Measurements from ENCODE around the gene VSIG10.
"Not testable (repeated sequence)": the region's sequence is repeated elsewhere in the genome, so short reads cannot be mapped to it uniquely, and the experiment has no call there.

Gene VSIG10

DNA sequence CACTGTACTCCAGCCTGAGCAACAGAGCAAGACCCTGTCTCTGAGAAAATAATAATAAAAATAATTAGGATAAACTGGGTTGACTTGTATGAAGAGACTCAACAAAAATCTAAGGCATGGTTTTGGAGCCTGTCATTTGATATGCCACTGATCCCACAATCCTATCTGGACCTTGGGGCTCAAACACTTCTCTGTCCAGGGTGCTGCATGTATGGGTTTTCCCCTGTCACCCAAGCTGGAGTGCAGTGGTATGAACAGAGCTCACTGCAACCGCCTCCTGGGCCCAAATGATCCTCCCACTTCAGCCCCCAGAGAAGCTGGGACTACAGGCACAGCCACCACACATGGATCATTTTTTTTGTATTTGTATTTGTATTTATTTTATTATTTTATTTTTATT, 5.3 kb upstream of the VSIG10 start:
- in situ Hi-C loops (cut with HindIII; ENCODE audit: low sequenced_read_pairs): no loop called here

DNA sequence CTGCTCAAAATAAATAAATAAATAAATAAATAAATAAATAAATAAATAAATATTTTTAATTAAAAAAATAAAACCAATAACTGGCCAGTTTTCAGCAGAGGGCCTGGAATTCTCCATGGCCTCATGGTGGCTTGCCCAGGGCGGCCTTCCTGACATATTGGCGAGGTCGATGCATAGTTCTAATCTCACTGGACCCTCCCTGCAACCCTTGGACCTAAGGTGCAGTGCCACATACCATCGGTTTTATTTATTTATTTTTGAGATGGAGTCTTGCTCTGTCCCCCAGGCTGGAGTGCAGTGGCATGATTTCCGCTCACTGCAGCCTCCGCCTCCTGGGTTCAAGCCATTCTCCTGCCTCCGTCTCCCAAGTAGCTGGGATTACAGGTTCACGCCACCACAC, 3.9 kb upstream of the VSIG10 start:
- in situ Hi-C loops (cut with HindIII; ENCODE audit: low sequenced_read_pairs): no loop called here

DNA sequence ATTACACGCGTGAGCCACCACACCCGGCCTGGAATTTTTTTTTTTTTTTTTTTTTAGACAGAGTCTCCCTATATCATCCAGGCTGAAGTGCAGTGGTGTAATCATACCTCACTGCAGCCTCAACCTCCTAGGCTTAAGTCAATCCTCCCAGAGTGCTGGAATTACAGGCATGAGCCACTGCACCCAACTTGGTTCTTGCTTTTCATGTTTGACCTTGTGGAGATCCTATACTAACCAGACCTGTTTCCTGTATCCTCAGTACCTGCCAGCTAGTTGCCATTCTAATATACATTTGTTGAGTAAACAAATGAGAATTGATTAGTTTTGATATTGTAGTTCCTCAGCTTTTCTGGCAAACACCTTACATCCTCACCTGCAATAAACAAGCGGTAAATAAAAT, 3.2 kb upstream of the VSIG10 start:
- in situ Hi-C loops (cut with HindIII; ENCODE audit: low sequenced_read_pairs): no loop called here

DNA sequence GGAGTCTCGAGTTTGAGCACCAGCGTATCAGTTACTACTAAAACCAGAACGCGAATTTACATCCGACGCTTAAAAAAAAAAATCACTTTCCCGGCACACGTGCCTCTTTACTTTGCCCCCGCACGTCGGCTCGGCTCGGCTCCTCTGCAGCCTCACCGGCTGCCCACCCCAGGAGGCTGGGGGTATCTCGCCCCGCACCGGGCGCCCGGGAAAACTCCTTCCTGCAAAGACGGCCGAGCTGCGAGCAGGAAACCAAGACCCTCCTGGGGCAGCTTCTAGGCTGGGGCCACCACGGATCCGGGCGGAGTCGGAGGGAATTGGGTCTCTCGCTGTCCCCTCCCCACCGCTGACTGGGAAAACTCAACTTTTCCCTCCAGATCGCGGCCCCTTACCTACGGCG, 610 bp downstream of the VSIG10 start:
- in situ Hi-C loops (cut with HindIII; ENCODE audit: low sequenced_read_pairs): no loop called here

DNA sequence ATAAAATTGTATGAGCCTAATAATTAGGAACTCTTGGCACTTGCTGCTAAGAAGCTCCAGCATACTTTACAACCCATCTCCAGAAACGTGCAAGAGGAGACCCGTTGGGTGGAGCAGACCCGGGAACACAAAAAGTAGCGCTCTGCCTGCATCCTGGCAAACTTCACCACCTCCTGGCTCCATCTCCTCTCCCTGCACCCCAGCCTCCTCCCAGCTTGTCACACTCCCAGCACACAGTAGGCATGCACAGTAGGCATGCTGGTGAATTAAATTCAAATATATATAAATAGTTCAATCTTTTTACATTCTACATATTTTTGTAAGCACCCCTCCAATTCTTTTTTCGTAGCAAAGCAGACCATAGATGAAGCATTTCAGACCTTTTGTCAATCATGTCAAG, 1.2 kb downstream of the VSIG10 start:
- in situ Hi-C loops (cut with HindIII; ENCODE audit: low sequenced_read_pairs): no loop called here

DNA sequence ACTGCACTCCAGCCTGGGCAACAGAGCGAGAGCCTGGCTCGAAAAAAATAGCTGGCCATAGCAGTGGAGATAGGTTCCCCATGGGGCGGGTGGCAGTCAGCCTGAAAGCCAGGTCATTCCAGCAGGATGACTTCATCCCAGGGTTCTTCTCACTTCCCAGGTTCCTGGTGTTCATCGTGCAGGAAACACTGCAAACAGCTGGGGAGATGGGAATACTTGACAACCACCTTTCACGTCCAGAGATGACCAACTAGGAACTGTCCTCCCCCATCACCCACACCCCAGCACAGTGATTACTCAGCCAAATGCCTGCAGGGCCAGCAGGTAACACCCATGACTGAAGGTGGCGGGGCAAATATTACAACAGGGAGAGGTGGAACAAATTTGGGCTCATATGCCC, 1.7 kb downstream of the VSIG10 start:
- in situ Hi-C loops (cut with HindIII; ENCODE audit: low sequenced_read_pairs): no loop called here

DNA sequence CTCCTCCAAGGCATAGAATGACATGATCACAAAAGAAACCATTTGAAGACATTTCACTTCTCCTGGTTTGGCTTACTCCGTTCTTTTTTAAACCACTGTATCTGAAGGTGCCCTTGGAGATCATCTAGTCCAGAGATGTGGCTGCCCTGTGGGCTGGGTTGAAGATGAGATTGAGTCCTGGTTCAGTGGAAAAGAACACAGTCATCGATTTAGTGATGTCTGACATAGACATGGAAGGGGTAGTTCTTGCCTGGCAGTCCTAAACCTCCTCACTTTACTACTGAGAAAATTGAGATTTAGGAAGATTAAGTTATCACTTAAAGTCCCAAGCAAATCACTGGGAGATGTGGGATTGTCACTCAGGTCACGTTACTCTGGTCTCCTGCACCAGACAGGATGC, 2.8 kb downstream of the VSIG10 start:
- in situ Hi-C loops (cut with HindIII; ENCODE audit: low sequenced_read_pairs): no loop called here

DNA sequence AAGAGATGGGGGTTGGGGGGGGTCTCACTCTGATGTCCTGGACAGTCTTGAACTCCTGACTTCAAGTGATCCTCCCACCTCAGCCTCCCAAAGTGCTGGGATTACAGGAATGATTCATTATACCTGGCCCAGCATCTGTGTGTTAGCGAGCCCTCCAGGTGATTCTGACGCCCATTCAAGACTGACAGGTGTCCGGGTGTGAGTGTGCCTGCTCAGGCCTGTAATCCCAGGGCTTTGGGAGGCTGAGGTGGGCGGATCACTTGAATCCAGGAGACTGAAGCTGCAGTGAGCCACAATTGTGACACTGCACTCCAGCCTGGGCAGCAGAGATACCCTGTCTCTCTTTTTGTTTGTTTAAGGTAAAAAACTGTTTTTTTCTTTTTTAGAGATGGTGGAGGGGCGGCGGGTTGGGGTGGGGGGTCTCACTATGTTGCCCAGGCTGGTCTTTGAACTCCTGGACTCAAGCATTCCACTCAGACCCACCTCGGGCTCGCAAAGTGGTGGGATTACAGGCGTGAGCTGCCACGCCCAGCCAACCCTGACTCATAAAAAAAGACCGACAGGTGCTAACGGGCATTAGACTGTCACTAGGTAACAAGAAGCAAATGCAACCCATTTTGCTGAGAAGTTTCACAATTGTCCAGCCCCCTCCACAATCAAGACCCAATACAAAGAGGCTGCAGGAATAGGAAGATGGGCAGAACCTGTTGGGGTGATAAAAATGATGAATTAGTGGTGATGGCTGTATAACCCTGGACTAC, 4.7 kb downstream of the VSIG10 start:
- in situ Hi-C loops (cut with HindIII; ENCODE audit: low sequenced_read_pairs): no loop called here

DNA sequence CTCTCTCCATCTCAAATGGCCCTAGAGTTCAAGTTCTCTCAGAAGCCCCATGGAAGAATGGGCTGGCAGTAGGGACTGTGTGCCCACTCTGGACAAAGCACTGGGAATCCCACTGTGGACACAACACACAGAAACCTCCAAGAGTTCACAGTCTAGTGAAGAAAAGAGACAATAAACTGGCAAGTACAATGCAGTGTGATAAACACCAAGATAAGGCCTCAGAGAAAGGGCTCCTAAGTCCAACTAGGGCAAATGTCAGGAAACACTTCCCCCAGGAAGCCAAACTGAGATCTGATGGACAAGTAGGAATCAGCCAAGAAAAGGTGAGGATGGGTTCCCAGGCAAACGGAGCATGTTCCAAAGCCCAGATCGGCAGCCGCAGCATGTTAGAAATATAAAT, 5.4 kb downstream of the VSIG10 start:
- in situ Hi-C loops (cut with HindIII; ENCODE audit: low sequenced_read_pairs): no loop called here

DNA sequence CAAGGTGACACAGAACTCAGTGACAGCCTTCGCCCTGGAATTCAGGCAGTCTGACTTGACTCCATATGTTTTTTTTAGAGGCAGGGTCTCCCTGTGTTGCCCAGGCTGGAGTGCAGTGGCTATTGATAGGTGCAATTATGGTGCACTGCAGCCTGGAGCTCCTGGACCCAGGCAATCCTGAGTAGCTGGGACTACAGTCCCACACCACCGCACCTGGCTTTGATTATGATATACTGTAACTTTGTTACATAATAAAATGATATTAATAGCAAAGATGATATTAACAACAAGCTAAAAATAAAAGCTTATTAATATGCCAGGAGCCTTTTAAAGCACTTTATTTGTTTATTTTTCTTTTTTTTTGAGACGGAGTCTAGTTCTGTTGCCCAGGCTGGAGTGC, 9.8 kb downstream of the VSIG10 start:
- in situ Hi-C loops (cut with HindIII; ENCODE audit: low sequenced_read_pairs): no loop called here

DNA sequence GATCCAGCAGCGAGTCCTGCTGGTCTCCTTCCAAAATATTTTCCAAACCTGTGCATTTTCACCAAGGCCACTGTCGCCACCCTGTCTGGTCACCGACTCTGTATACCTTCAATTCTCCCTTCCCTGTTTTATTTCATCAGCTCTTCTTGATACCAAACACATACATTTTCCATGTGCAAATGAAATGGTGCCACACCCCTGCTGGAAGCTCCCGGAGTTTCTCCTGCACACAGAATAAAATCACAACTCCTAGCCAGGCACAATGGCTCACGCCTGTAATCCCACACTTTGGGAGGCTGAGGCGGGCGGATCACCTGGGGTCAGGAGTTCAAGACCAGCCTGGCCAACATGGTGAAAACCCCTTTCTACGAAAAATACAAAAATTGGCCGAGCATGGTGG, 14.0 kb downstream of the VSIG10 start:
- in situ Hi-C loops (cut with HindIII; ENCODE audit: low sequenced_read_pairs): no loop called here

DNA sequence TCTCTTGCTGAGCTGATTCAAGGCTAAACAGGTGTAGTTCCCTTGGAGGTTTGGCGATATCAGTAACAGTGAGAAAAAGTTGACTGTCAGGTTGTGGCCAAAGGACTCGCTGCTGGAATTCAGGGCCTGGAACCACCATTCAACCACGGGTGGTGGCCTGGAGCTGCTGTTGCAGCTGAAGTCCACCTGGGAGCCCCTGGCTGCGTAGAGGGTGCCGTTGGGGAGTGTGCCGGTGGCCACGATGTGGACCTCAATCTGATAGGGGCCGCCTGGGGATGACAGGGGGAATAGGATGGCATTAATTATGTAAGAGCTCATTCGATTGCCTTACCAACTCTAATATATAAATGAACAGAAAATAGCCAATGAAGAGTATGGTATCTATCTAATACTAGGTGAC, 21.6 kb downstream of the VSIG10 start:
- in situ Hi-C loops (cut with HindIII; ENCODE audit: low sequenced_read_pairs): no loop called here

DNA sequence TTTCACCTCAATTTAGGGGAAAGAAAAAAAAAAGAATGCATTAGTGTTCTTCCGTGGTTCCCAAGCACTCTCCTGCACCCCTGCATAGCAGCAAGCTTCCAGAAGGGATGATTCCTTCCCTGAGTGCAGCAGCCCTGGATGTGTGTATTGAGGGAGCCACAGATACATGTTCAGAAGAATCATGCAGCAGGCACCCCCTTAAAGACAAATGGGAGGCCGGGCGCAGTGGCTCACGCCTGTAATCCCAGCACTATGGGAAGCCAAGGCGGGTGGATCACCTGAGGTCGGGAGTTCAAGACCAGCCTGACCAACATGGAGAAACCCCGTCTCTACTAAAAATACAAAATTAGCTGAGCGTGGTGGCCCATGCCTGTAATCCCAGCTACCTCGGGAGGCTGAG, 22.3 kb downstream of the VSIG10 start:
- in situ Hi-C loops (cut with HindIII; ENCODE audit: low sequenced_read_pairs): not testable (repeated sequence)

DNA sequence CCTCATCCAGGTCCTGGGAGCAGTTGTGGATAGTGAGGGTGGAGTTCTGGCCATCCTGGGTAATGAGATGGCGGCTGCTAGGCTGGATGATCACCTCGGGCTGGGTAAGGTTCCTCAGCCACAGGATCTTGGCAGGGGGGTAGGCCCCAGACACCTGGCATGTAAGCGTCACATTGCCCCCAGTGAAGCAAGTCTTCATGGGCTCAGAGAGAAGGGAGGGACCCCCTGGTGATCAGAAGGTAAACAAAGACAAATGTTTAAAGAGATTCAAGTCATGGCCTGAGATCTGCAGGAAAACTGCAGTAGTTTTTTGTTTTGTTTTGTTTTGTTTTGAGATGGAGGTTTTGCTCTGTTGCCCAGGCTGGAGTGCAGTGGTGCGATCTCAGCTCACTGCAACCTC, 30.0 kb downstream of the VSIG10 start:
- in situ Hi-C loops (cut with HindIII; ENCODE audit: low sequenced_read_pairs): no loop called here

DNA sequence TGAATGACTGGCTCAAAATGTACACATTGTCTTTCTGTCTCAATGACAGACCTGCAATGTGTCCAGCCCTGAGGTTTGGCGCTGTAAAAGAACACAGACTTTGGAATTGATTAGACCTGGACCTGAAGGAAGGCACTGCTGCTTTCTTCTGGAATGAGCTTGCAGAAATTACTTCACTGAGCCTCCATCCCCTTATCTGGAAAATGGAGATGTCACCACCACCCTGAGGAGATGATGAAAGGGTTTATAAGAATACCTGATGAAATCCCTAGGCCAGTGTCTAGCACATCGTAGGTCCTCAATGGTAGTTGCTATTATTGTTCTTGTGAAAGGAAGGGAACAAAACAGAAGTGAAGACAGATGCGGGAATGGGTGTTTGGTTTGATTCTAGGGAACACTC, 33.2 kb downstream of the VSIG10 start:
- in situ Hi-C loops (cut with HindIII; ENCODE audit: low sequenced_read_pairs): no loop called here

DNA sequence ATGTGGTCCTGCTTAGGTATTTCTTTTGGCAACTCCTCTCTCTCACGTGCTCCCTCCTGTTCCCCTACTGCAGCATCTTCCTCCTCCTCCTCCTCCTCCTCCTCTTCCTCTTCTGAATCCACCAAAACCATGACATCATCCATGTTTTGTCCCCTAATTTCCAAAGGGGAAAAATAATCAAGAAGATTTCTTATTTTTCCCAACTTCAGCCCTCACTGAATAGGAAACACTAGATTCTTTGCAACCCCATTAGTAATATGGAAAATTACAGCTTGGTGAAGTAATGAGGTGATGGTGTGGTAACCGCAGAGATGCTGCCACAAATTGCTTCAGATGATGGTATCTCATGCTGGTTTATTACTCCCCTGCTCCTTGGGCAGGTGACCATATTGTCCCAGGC, 35.4 kb downstream of the VSIG10 start:
- in situ Hi-C loops (cut with HindIII; ENCODE audit: low sequenced_read_pairs): no loop called here

DNA sequence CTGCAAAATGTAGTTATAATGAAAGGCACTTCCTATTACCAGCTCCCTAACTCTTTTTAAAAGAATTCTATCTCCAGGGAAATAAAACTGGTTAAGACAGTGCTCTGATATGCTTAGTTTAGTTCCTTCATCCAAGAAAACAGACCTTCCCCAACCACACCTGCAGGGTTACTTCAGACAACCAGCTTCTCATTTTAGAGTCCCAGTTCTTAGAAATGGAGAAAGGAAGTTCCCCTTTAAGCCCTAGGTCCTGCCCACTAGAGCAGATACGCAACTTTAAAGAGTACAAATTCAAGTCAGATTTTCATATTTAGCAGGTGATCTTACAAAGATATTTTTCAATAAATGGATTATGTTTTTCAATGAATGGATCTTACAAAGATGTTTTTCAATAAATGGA, 38.4 kb downstream of the VSIG10 start:
- in situ Hi-C loops (cut with HindIII; ENCODE audit: low sequenced_read_pairs): no loop called here

DNA sequence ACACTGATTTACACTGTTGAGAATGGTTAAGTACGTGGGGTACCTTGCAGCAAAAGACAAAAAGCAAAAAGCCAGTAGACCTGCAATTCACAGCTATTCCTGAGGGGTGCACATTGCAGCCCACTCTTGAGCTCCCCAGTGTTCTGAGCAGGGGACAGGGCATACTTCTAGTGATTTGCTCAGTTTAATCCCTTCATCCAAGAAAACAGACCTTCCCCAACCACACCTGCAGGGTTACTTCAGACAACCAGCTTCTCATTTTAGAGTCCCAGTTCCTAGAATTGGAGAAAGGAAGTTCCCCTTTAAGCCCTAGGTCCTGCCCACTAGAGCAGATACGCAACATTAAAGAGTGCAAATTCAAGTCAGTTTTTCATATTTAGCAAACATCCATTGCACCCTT, 39.2 kb downstream of the VSIG10 start:
- in situ Hi-C loops (cut with HindIII; ENCODE audit: low sequenced_read_pairs): no loop called here

DNA sequence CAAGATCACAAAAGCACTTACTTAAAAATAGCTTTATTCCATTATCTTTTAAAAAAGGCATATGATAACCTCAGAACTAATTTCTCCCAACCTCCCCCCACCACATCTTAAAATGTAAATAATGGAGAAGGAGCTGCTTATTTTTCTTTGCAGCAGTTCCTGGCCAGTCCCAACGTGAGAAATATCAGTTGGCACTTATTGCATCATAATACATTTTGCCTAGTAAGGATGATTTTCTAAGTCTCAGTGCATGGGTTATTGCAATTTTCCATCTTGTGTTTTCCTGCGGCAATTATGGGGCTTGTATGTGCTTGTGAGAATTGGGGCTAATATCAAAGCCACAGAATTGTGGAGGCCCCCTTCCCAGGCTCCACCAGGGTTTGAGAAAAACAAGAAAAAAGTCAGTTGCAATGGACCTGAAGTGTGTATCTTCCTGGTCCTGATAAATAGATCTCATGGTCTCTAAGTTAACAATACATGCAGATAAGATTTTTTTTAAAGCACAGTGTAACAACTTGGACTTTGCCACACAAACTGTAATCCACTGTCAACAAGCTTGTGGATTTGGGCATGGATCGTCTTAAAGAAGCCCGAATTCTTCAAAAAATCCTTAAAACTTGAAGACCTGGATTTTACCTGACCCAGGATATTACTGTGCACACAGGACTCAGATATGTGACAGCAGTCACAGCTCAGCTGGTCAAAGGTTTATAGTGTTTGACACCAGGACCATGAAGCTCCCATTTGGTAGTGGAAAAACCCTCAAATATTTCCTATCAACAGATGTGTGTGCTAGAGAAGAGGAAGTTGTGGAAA, 40.0 kb downstream of the VSIG10 start:
- in situ Hi-C loops (cut with HindIII; ENCODE audit: low sequenced_read_pairs): no loop called here

DNA sequence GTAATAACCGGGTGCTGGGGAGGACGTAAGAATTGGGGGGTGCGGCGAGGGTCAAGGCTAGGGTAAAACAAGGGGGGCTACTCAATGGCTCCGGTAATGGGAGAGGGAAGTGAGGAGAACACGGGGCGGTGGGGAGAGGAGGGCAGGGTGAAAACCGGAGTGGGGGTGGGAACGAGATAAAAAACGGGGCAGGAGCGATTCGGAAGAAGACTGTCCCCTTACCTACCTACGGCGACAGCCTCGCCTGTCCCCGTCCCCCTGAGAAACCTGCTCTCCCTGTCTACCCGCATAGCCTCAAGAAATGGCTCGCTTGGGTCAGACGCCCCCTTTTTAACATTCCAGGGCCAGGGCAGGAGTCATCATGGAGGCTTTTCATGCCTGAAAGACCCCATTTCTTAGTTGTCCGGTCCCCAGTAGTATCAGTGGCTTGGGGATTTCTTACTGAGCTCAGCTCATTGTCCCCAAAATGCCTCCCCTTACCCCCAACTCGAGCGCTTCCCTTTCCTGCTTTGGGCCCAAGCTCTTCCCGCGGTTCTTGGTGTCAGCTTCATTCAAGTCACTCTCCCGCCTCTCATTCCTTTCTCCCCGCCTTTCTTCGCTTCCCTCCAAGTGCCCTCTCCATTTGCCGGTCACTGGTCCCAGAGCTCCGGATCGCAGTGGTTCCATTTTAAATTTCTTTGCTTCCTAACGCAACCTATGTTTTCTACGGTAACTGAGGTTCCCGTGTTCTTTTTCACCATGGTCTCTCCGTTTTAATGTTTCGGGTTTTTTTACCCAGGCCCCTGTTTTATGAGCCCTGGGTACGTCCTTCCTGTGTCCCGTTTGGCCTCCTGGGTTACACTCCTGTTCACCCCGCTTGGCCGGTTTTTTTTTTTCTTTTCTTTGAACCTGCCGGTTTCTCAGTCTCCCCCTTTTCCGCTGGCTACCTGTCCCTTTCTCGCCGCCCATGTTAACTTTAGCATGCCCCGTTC, 41.7 kb downstream of the VSIG10 start:
- in situ Hi-C loops (cut with HindIII; ENCODE audit: low sequenced_read_pairs): no loop called here

Measured in DLD1 (cell line).